GM19043 (cell line): ENCODE data around the gene LDLRAD4.

Source experiments
- ATAC-seq: cut with Tn5 transposase; IDR thresholded peaks from one replicate; pipeline ENCODE4 v1.9.1; 2021; ENCODE audit warnings: low read depth; ENCODE audit not compliant: unreplicated experiment

The LDLRAD4 gene

GRCh38 chr18:13380691-13381070, 162.1 kb downstream of the LDLRAD4 start:
- ATAC-seq: no peak

- no peak for ATAC-seq
Observed at GRCh38 chr18:13381331-13381730, 162.8 kb downstream of the LDLRAD4 start.

GRCh38 chr18:13381944-13382365, 163.4 kb downstream of the LDLRAD4 start:
- peak; percentile 59 for ATAC-seq

- no peak for ATAC-seq
Observed at GRCh38 chr18:13382366-13382953, 163.9 kb downstream of the LDLRAD4 start.

GRCh38 chr18:13382954-13383827, 164.6 kb downstream of the LDLRAD4 start:
- ATAC-seq: no peak

- ATAC-seq: no peak
Observed at GRCh38 chr18:13386891-13387801, 168.6 kb downstream of the LDLRAD4 start.

- ATAC-seq: no peak
Observed at GRCh38 chr18:13387855-13388548, 169.4 kb downstream of the LDLRAD4 start.

GRCh38 chr18:13388586-13389490, 170.3 kb downstream of the LDLRAD4 start:
- no peak for ATAC-seq

GRCh38 chr18:13389491-13390131, 171.1 kb downstream of the LDLRAD4 start:
- no peak for ATAC-seq

GRCh38 chr18:13390196-13390595, 171.6 kb downstream of the LDLRAD4 start:
- no peak for ATAC-seq

GRCh38 chr18:13390711-13391110, 172.2 kb downstream of the LDLRAD4 start:
- no peak for ATAC-seq

- no peak for ATAC-seq
Observed at GRCh38 chr18:13392029-13392750, 173.6 kb downstream of the LDLRAD4 start.

- no peak for ATAC-seq
Observed at GRCh38 chr18:13392899-13393298, 174.3 kb downstream of the LDLRAD4 start.

GRCh38 chr18:13393338-13393737, 174.8 kb downstream of the LDLRAD4 start:
- ATAC-seq: no peak

GRCh38 chr18:13394801-13395200, 176.2 kb downstream of the LDLRAD4 start:
- no peak for ATAC-seq

- ATAC-seq: no peak
Observed at GRCh38 chr18:13395577-13395976, 177.0 kb downstream of the LDLRAD4 start.

GRCh38 chr18:13397504-13398163, 179.1 kb downstream of the LDLRAD4 start:
- no peak for ATAC-seq

- ATAC-seq: no peak
Observed at GRCh38 chr18:13398631-13399030, 180.1 kb downstream of the LDLRAD4 start.
